Gastrocnemius medialis (tissue), 4 donors: ENCODE results near the gene YY1AP1. TPM values are rescaled to one million over a fixed set of nuclear protein-coding genes. Genes with fewer than 3 reads are reported as not detected.
"Not testable (repeated sequence)": the region's sequence is repeated elsewhere in the genome, so short reads cannot be mapped to it uniquely, and the experiment has no call there.

Experiments
- ATAC-seq, 2 donors: fragments of 150-250 bp; one replicate each; pipeline ENCODE4 v1.9.1; 2016
- DNase-seq, 2 donors: peaks; one replicate each; pipeline ENCODE4 v3.0.0-alpha.2; 2019
- H3K27ac ChIP-seq, 4 donors: fragments of 200-600 bp; sonication (generic); 1 replicate in 1 of 4; 2 replicates in 3 of 4; pipeline ENCODE4 v1.5.1; 2016 to 2018; ENCODE audit warnings: mild to moderate bottlenecking in 2 of 4, moderate library complexity in 1 of 4
- H3K27me3 ChIP-seq, 3 donors: fragments of 200-600 bp; sonication (generic) in 2 of 3; 1 replicate in 1 of 3; 2 replicates in 2 of 3; pipeline versions ENCODE4 v1.5.1 to v1.6.0; 2016 to 2019; ENCODE audit warnings: mild to moderate bottlenecking in 1 of 3, moderate library complexity in 1 of 3
- H3K36me3 ChIP-seq, 2 donors: fragments of 200-600 bp; sonication (generic) in 1 of 2; one replicate each; pipeline ENCODE4 v1.5.1; 2017 to 2018
- H3K4me1 ChIP-seq, 2 donors: fragments of 200-600 bp; sonication (generic) in 1 of 2; one replicate each; pipeline ENCODE4 v1.5.1; 2016 to 2017; ENCODE audit warnings: mild to moderate bottlenecking in 2 of 2
- H3K4me3 ChIP-seq, 4 donors: fragments of 200-600 bp; sonication (generic) in 3 of 4; 1 replicate in 1 of 4; 2 replicates in 3 of 4; pipeline ENCODE4 v1.5.1; 2016 to 2019; ENCODE audit warnings: mild to moderate bottlenecking in 2 of 4
- H3K9me3 ChIP-seq, 3 donors: fragments of 200-600 bp; sonication (generic) in 2 of 3; 1 replicate in 1 of 3; 2 replicates in 2 of 3; pipeline ENCODE4 v1.5.1; 2016 to 2019
- CTCF ChIP-seq, 5 experiments: fragments of 450-650 bp in 3 of 5; fragments of 200-600 bp in 2 of 5; sonication (generic) in 2 of 5; IDR thresholded peaks in 4 of 5; conservative IDR thresholded peaks in 1 of 5; 1 replicate in 4 of 5; 2 replicates in 1 of 5; pipeline ENCODE4 v1.5.1; 2016 to 2019; ENCODE audit warnings: antibody characterized with exemption in 5 of 5, mild to moderate bottlenecking in 3 of 5, moderate library complexity in 3 of 5
- POLR2A ChIP-seq, 2 donors: fragments of 450-650 bp; IDR thresholded peaks; one replicate each; pipeline ENCODE4 v1.6.1; 2017; ENCODE audit warnings: antibody characterized with exemption in 2 of 2, mild to moderate bottlenecking in 2 of 2, moderate library complexity in 2 of 2
- in situ Hi-C, 4 donors: fragments of 200-750 bp; cut with MboI; loops; one replicate each; pipeline versions ENCODE4 v1.15.0 to v1.8.0; 2017; ENCODE audit warnings: low sequenced_read_pairs in 4 of 4
- intact Hi-C: fragments of 100-400 bp; cut with DNase I; formaldehyde crosslinking; loops from one replicate; pipeline ENCODE4 v1.15.1; 2023; ENCODE audit warnings: low total_unique reads
- total RNA-seq, 4 donors: library from RNA; depleted of rRNA; stranded (reverse); fragments of >200 nt; gene quantifications; one replicate each; pipeline versions ENCODE4 v1.1.0 to v1.2.3, GENCODE V29; 2016

Gene YY1AP1
- total RNA-seq, 4 donors from 2014 or later, result 81.6 to 162 (median 120) TPM

- H3K36me3 ChIP-seq, result peaks cover 0 to 27% of the 10 kb centered on the region in 2 donors
- H3K4me1 ChIP-seq, result peaks cover 39 to 50% of the 10 kb centered on the region in 2 donors
- intact Hi-C loops (loop anchor here (10.0 kb wide), 1 partner anchor 253 kb away; the partner anchor contains the start of gene KHDC4), in situ Hi-C loops (no loop called here)
- no peaks in the 10 kb centered on the region for H3K9me3 ChIP-seq
- no peak for TF ChIP-seq CTCF (IDR thresholded peaks at IDR 0.05 in 4 of 5, conservative IDR thresholded peaks at IDR 0.05 in 1 of 5)
- TF ChIP-seq POLR2A (IDR thresholded peaks at IDR 0.05), result no peak
- ATAC-seq (no peak), DNase-seq (no peak)
- no peak overlapping the region for H3K4me3 ChIP-seq
- no peaks in the 10 kb centered on the region for H3K27me3 ChIP-seq
- no peak overlapping the region for H3K27ac ChIP-seq
Measured at GRCh38 chr1:155681776-155682175, 6.8 kb downstream of the YY1AP1 start.

- intact Hi-C loops (loop anchor here (10.0 kb wide), 1 partner anchor 254 kb away; the partner anchor contains the start of gene KHDC4), in situ Hi-C loops (no loop called here)
- H3K9me3 ChIP-seq, result no peaks in the 10 kb centered on the region
- no peaks in the 10 kb centered on the region for H3K27me3 ChIP-seq
- ATAC-seq (no peak), DNase-seq (no peak)
- peaks cover 33 to 39% of the 10 kb centered on the region in 2 donors for H3K4me1 ChIP-seq
- no peak for TF ChIP-seq CTCF (IDR thresholded peaks at IDR 0.05 in 4 of 5, conservative IDR thresholded peaks at IDR 0.05 in 1 of 5)
- TF ChIP-seq POLR2A (IDR thresholded peaks at IDR 0.05), result no peak
- no peak overlapping the region for H3K4me3 ChIP-seq
- no peak overlapping the region for H3K27ac ChIP-seq
- H3K36me3 ChIP-seq, result peaks cover 0 to 39% of the 10 kb centered on the region in 2 donors
Measured at GRCh38 chr1:155680531-155680930, 8.0 kb downstream of the YY1AP1 start.

GRCh38 chr1:155678992-155679391 is 9.6 kb downstream of the YY1AP1 start:
- H3K4me3 ChIP-seq, intact Hi-C loops, DNase-seq, in situ Hi-C loops, ATAC-seq, H3K27ac ChIP-seq, H3K27me3 ChIP-seq, H3K9me3 ChIP-seq: not testable (repeated sequence)
- peaks cover 18 to 24% of the 10 kb centered on the region in 2 donors for H3K4me1 ChIP-seq
- H3K36me3 ChIP-seq, result peaks cover 0 to 55% of the 10 kb centered on the region in 2 donors

- Histone ChIP-seq H3K27ac (no peak overlapping the region), H3K4me3 (no peak overlapping the region), H3K4me1 (peaks cover 14 to 16% of the 10 kb centered on the region in 2 donors), H3K36me3 (peaks cover 0 to 62% of the 10 kb centered on the region in 2 donors), H3K9me3 (no peaks in the 10 kb centered on the region), H3K27me3 (no peaks in the 10 kb centered on the region)
- intact Hi-C loops (no loop called here), in situ Hi-C loops (no loop called here)
- TF ChIP-seq POLR2A (IDR thresholded peaks at IDR 0.05) (no peak), CTCF (IDR thresholded peaks at IDR 0.05 in 4 of 5, conservative IDR thresholded peaks at IDR 0.05 in 1 of 5) (no peak)
- DNase-seq (no peak), ATAC-seq (no peak)
Measured at GRCh38 chr1:155678027-155678426, 10.5 kb downstream of the YY1AP1 start.

GRCh38 chr1:155673003-155673402 is 15.6 kb downstream of the YY1AP1 start:
- TF ChIP-seq CTCF (IDR thresholded peaks at IDR 0.05 in 4 of 5, conservative IDR thresholded peaks at IDR 0.05 in 1 of 5), result no peak
- no peak for TF ChIP-seq POLR2A (IDR thresholded peaks at IDR 0.05)
- intact Hi-C loops, result no loop called here
- Histone ChIP-seq H3K4me1 (no peaks in the 10 kb centered on the region), H3K27ac (no peak overlapping the region), H3K36me3 (peaks cover 3 to 93% of the 10 kb centered on the region in 2 donors), H3K9me3 (no peaks in the 10 kb centered on the region), H3K27me3 (no peaks in the 10 kb centered on the region), H3K4me3 (no peak overlapping the region)
- in situ Hi-C loops, result loop anchor here in 1 of 4 donors (25.0 kb wide), 1 partner anchor 1411 kb away; the partner anchor contains the start of gene HAX1
- no peak for ATAC-seq
- no peak for DNase-seq
